Sigmoid colon (tissue), 4 donors: ENCODE data around the gene MGAT3.

ENCODE experiments used
- EP300 ChIP-seq, 4 donors: sonication (generic); formaldehyde crosslinking; IDR thresholded peaks; one replicate each; pipeline ENCODE4 v1.6.1; 2017; ENCODE audit warnings: antibody characterized with exemption in 4 of 4
- POLR2A ChIP-seq, 2 donors: fragments of 450-650 bp; IDR thresholded peaks; one replicate each; pipeline ENCODE4 v1.6.1; 2016; ENCODE audit warnings: antibody characterized with exemption in 2 of 2, mild to moderate bottlenecking in 2 of 2, moderate library complexity in 2 of 2

DNA sequence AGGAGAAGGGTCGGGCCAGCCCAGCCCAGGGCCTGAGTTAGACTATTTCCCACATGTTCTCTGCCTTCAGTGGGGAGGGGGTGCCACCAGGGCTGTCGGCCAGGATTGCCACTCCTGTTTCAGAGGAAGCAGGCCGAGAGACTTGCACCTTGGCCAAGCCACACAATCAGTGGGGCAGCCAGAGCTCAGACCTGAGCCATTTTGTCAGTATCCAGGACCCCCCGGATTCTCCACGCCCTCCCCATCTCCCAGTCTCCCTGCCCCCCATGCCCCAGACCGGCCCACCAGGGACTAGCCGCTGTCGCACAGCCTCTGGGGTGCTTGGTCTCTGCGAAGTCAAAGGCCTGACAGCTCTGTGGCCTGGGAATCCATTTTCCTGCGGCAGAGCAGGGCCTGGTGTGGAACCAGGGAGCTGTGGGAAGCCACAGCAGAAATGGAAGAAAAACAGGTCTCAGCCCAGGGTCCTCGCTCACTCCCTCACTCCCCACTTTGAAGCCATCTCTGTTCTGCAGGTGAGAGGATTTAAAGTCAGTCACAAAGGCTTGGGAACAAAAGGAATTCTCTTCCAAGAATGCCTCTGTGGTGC lies 25.5 kb upstream of the MGAT3 start:
- TF ChIP-seq POLR2A (IDR thresholded peaks at IDR 0.05) (no peak), EP300 (IDR thresholded peaks at IDR 0.05) (no peak)
